ENCODE results near the gene CTF1.

The CTF1 gene

GRCh38 chr16:30903596-30903995 lies 7.2 kb downstream of the CTF1 start:
- H3K27me3 ChIP-seq, result no peaks in the 10 kb centered on the region
- H3K9me3 ChIP-seq, result no peaks in the 10 kb centered on the region
- peaks cover 43% of the 10 kb centered on the region in 2 experiments for H3K4me1 ChIP-seq (ENCODE audit: control insufficient read depth in 1 of 2, insufficient read depth in 1 of 2, low read depth in 1 of 2, low read length in 1 of 2)
- H3K36me3 ChIP-seq, result no peaks in the 10 kb centered on the region
- peak overlapping the region; percentile 89 for H3K27ac ChIP-seq
- TF ChIP-seq CTCF (IDR thresholded peaks at IDR 0.05), result no peak
- peak overlapping the region; percentile 13 to 68 for H3K4me3 ChIP-seq (ENCODE audit: low read depth in 1 of 2, low read length in 1 of 2)

- peak overlapping the region; percentile 13 to 68 for H3K4me3 ChIP-seq (ENCODE audit: low read depth in 1 of 2, low read length in 1 of 2)
Measured at GRCh38 chr16:30904114-30904780, 7.8 kb downstream of the CTF1 start.

GRCh38 chr16:30907064-30907463 lies 10.7 kb downstream of the CTF1 start:
- TF ChIP-seq CTCF (IDR thresholded peaks at IDR 0.05), result no peak
- peaks cover 31 to 33% of the 10 kb centered on the region in 2 experiments for H3K4me1 ChIP-seq (ENCODE audit: control insufficient read depth in 1 of 2, insufficient read depth in 1 of 2, low read depth in 1 of 2, low read length in 1 of 2)
- H3K9me3 ChIP-seq, result no peaks in the 10 kb centered on the region
- H3K27ac ChIP-seq, result no peak overlapping the region
- no peak overlapping the region for H3K4me3 ChIP-seq (ENCODE audit: low read depth in 1 of 2, low read length in 1 of 2)
- H3K36me3 ChIP-seq, result no peaks in the 10 kb centered on the region
- H3K27me3 ChIP-seq, result no peaks in the 10 kb centered on the region

More at GRCh38 chr16:30904114-30904780, 7.8 kb downstream of the CTF1 start:
- Histone ChIP-seq H3K9me3 (no peaks in the 10 kb centered on the region), H3K4me1 (ENCODE audit: control insufficient read depth in 1 of 2, insufficient read depth in 1 of 2, low read depth in 1 of 2, low read length in 1 of 2) (peaks cover 43% of the 10 kb centered on the region in 2 experiments), H3K36me3 (no peaks in the 10 kb centered on the region), H3K27ac (peak overlapping the region; percentile 89), H3K27me3 (no peaks in the 10 kb centered on the region)
- no peak for TF ChIP-seq CTCF (IDR thresholded peaks at IDR 0.05)

DNA sequence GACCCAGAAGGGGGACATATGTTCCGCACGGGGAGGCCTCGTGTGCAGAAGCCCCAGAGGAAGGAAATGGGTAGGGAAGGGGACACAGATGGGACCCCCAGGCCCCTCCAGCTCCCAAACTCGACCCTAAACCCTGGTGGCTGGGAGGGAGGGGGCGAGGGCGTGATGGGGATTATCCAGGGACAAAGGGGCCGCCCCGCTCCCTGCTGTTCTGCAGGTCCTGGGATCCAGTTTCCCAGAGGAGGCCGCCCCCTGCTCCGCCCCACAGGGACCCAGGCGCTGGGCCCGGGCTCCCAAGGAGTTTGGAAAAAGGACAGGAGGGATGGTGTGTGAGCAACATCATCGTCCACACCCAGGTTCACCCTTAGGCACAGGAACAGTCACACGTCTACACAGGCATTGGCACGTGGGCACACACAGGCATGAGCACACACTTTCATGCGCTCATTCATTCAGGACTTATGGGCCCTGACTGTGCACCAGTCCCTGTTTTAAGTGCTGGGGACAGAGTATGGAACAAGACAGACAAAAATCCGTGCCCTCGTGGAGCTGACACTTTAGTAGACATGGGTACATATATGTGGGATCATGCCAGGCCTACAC lies 14.1 kb downstream of the CTF1 start:
- TF ChIP-seq CTCF (IDR thresholded peaks at IDR 0.05), result no peak
- peaks cover 1 to 9% of the 10 kb centered on the region in 2 experiments for H3K4me1 ChIP-seq (ENCODE audit: control insufficient read depth in 1 of 2, insufficient read depth in 1 of 2, low read depth in 1 of 2, low read length in 1 of 2)

DNA sequence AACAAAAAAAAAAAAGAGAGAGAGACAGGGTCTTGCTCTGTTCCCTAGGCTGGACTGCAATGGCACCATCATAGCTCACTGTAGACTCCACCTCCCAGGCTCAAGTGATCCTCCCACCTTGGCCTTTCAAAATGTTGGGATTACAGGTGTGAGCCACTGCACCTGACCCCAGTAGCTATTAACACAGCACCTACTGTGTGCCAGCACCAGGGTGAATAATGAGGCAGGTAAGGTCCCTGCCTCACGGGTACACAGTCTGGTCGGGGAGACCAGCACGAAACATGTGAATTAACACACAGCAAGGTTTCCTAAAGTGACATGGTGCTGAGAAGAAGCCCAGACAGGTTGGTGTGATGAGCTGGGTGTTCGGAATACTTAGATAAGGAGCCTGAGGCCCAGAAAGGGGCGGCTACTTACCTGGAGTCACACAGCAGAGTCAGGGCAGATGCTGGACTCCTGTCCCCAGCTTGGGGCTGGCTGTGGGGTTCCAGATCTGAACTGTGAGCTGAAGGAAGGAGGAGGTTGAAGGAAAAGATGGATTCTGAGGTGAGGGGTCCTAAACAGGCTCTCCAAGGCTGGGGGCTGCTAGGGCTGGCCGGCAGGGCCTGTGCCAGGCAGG lies 16.5 kb downstream of the CTF1 start:
- no peak for TF ChIP-seq CTCF (IDR thresholded peaks at IDR 0.05)
- no peaks in the 10 kb centered on the region for H3K36me3 ChIP-seq
- H3K4me3 ChIP-seq (ENCODE audit: low read depth in 1 of 2, low read length in 1 of 2), result no peak overlapping the region

More for the DNA sequence above, 14.1 kb downstream of the CTF1 start:
- H3K36me3 ChIP-seq, result no peaks in the 10 kb centered on the region
- H3K27me3 ChIP-seq, result no peaks in the 10 kb centered on the region
- no peak overlapping the region for H3K4me3 ChIP-seq (ENCODE audit: low read depth in 1 of 2, low read length in 1 of 2)
- H3K27ac ChIP-seq, result no peak overlapping the region
- no peaks in the 10 kb centered on the region for H3K9me3 ChIP-seq

More for the DNA sequence above, 16.5 kb downstream of the CTF1 start:
- no peaks in the 10 kb centered on the region for H3K9me3 ChIP-seq
- peaks cover 0 to 17% of the 10 kb centered on the region in 2 experiments for H3K4me1 ChIP-seq (ENCODE audit: control insufficient read depth in 1 of 2, insufficient read depth in 1 of 2, low read depth in 1 of 2, low read length in 1 of 2)
- no peak overlapping the region for H3K27ac ChIP-seq
- no peaks in the 10 kb centered on the region for H3K27me3 ChIP-seq
